Gastroesophageal sphincter (tissue), 3 donors: Measurements from ENCODE around the gene GPX2.

ENCODE experiments used
- CTCF ChIP-seq, 4 experiments: fragments of 200-600 bp in 2 of 4; fragments of 450-650 bp in 2 of 4; sonication (generic) in 1 of 4; IDR thresholded peaks; one replicate each; pipeline ENCODE4 v1.5.1; 2017 to 2019; ENCODE audit warnings: antibody characterized with exemption in 4 of 4, mild to moderate bottlenecking in 2 of 4, moderate library complexity in 2 of 4
- POLR2A ChIP-seq, 2 donors: fragments of 450-650 bp; IDR thresholded peaks; one replicate each; pipeline ENCODE4 v1.6.1; 2017; ENCODE audit warnings: antibody characterized with exemption in 2 of 2, mild to moderate bottlenecking in 2 of 2, moderate library complexity in 1 of 2
- POLR2AphosphoS5 ChIP-seq: sonication (generic); formaldehyde crosslinking; IDR thresholded peaks from one replicate; pipeline ENCODE4 v1.6.1; 2017; ENCODE audit warnings: antibody characterized with exemption

- TF ChIP-seq POLR2AphosphoS5 (no peak), CTCF (IDR thresholded peaks at IDR 0.05) (peak; percentile 11 to 58 (median 47)), POLR2A (IDR thresholded peaks at IDR 0.05) (no peak)
These were observed 50.6 kb downstream of the GPX2 start for GRCh38 chr14:64891839-64892375.
